Myocyte (in vitro differentiated cells): Measurements from ENCODE around the gene SPOCD1. TPM values are rescaled to one million over a fixed set of nuclear protein-coding genes. Genes with fewer than 3 reads are reported as not detected.

Experiments used
- DNase-seq: peaks from one replicate; pipeline ENCODE4 v3.0.0-alpha.2; 2012; ENCODE audit warnings: low read depth
- total RNA-seq: library from RNA; depleted of rRNA; stranded (reverse); fragments of >200 nt; gene quantifications from 2 replicates; pipeline ENCODE4 v1.2.3, GENCODE V29; 2014

The SPOCD1 gene
- total RNA-seq, 1 donor from 2014 or later = 9.7 TPM

DNA sequence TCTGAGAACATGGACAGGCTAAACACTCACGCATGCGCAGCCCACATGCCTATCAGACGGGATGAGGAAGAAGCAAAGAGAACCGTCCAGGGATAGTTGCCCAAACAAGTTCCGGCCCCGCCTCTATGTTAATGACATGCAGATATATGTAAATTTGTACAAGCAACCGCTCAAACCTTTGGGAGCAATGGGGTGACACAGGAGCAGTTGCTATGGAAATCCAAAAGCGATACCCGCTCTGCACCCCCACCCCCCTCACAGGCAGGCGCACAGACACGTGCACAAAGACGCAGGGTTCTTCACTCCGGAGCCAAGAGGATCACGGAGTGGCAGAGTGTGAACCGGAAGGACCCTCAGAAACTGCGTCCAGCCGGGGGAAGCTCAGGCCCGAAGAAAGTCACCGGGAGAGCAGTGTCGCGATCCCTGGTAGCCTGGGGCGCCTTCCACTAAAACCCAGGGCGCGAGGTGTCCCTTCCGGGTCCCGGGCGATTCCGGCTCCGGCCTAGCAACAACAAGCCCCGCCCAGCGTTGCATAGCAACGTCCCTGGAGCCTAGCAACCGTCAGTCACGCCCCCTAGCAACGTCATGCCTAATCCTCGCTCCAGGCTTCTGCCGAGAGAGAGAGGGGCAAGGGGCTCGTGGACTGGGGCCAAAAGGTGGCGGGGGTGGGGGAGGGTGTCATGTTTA lies 27.5 kb downstream of the SPOCD1 start:
- DNase-seq = peak; percentile 89

GRCh38 chr1:31787786-31788137 lies 28.1 kb downstream of the SPOCD1 start:
- no peak for DNase-seq

GRCh38 chr1:31787261-31787660 lies 28.6 kb downstream of the SPOCD1 start:
- no peak for DNase-seq

- DNase-seq = no peak
These were observed 29.3 kb downstream of the SPOCD1 start for GRCh38 chr1:31786366-31787060.

DNA sequence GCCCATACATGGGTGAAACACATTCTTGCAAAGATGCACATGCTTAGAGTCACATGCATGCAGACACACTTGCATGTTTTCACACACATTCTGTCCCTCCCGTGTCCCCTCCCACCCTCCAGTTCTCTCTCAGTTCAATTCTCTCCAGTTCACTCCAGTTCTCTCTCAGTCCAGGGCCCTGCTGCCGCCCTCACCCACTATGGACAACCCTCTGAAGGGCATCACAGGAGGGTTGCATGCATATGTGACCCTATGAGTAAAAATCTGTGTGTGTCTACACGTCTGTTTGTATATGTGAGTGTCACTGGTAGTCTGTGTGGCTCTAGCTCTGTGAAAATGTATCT lies 29.9 kb downstream of the SPOCD1 start:
- no peak for DNase-seq

GRCh38 chr1:31785020-31785946 lies 30.5 kb downstream of the SPOCD1 start:
- no peak for DNase-seq

GRCh38 chr1:31784356-31785019 lies 31.3 kb downstream of the SPOCD1 start:
- DNase-seq = no peak

DNA sequence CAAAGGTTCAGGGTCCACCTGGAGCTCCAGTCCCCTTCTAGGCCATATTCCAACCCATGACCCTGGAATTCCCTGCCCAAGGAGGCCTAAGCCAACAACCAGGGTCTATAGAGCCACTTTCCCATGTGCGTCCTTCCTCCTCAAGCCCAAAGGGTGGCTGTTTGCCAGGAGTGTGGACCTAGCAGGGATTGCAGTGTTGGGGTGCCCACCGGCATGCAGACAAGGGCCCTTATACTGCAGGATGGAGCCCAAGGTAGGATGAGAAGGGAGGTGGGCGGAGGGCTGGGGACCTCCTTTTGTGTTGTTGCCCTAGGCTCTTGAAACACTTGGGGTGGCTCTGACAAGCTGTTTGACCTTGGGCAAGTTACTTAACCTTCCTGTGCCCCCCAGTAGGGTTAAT lies 32.0 kb downstream of the SPOCD1 start:
- DNase-seq = no peak

- no peak for DNase-seq
These were observed 33.1 kb downstream of the SPOCD1 start for GRCh38 chr1:31782421-31783410.

GRCh38 chr1:31781756-31782371 lies 34.0 kb downstream of the SPOCD1 start:
- DNase-seq = no peak

DNA sequence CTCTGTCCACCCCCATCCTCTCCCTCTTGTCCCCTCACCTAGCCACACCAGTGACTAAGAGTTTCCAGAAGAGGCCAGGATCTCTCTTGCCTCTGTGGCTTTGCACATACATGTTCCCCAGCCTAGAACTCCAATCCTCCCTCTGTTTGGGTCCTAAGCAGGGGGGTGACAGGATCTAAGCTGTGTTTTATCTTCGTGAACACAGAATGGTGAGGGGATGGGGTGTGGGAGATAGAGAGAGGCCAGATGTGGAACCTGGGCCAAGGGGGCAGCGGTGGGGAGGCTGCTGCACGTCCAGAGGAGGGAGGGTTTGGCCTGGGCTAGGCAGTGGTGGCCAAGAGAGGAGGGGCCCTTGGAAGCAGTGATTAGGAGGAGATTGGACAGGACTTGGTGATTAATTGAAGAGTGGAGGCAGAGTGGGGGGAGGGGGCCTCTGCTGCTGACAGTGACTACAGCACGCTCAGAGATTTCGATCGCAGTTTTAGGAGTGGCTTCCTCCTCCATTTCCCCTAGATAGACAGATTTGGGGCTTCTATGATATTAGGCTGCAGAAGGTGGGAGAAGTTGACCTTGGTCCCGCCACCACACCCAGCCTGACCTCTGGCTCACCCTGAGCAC lies 34.6 kb downstream of the SPOCD1 start:
- no peak for DNase-seq

GRCh38 chr1:31780632-31781031 lies 35.2 kb downstream of the SPOCD1 start:
- DNase-seq = no peak

GRCh38 chr1:31779687-31780086 lies 36.1 kb downstream of the SPOCD1 start:
- DNase-seq = no peak

GRCh38 chr1:31778763-31779488 lies 36.9 kb downstream of the SPOCD1 start:
- no peak for DNase-seq

GRCh38 chr1:31776516-31776915 lies 39.3 kb downstream of the SPOCD1 start:
- no peak for DNase-seq

- DNase-seq = no peak
These were observed 39.8 kb downstream of the SPOCD1 start for GRCh38 chr1:31776032-31776431.

- DNase-seq = no peak
These were observed 40.4 kb downstream of the SPOCD1 start for GRCh38 chr1:31775210-31775999.

- DNase-seq = no peak
These were observed 41.3 kb downstream of the SPOCD1 start for GRCh38 chr1:31774495-31774894.
